Stomach (tissue), 9 donors: ENCODE data around the gene GLMP. TPM values are rescaled to one million over a fixed set of nuclear protein-coding genes. Genes with fewer than 3 reads are reported as not detected.

Experiments used
- DNase-seq, 2 donors: peaks; one replicate each; pipeline versions ENCODE4 v3.0.0 to v3.0.0-alpha.2; 2013 to 2019
- H3K27ac ChIP-seq, 5 donors: fragments of 200-600 bp in 4 of 5; sonication (generic) in 4 of 5; one replicate each; pipeline ENCODE4 v1.5.1; 2013 to 2019; ENCODE audit warnings: mild to moderate bottlenecking in 1 of 5, moderate library complexity in 1 of 5
- H3K27me3 ChIP-seq, 3 donors: fragments of 200-600 bp; sonication (generic); one replicate each; pipeline ENCODE4 v1.5.1; 2017 to 2019; ENCODE audit warnings: mixed run types in 1 of 3
- H3K36me3 ChIP-seq, 4 donors: fragments of 200-600 bp; sonication (generic); 1 replicate in 3 of 4; 2 replicates in 1 of 4; pipeline ENCODE4 v1.5.1; 2016 to 2019
- H3K4me1 ChIP-seq, 4 donors: fragments of 200-600 bp; sonication (generic); one replicate each; pipeline ENCODE4 v1.5.1; 2016 to 2019
- H3K4me3 ChIP-seq, 4 donors: fragments of 200-600 bp; sonication (generic) in 3 of 4; one replicate each; pipeline ENCODE4 v1.5.1; 2016 to 2019; ENCODE audit warnings: mild to moderate bottlenecking in 1 of 4
- H3K9me3 ChIP-seq, 4 donors: fragments of 200-600 bp; sonication (generic); one replicate each; pipeline ENCODE4 v1.5.1; 2016 to 2019
- EP300 ChIP-seq: sonication (generic); formaldehyde crosslinking; IDR thresholded peaks from one replicate; pipeline ENCODE4 v1.6.1; 2017; ENCODE audit warnings: antibody characterized with exemption
- POLR2A ChIP-seq, 4 donors: fragments of 450-650 bp; IDR thresholded peaks; one replicate each; pipeline ENCODE4 v1.6.1; 2016; ENCODE audit warnings: antibody characterized with exemption in 4 of 4, control low read depth in 2 of 4, mild to moderate bottlenecking in 1 of 4, moderate library complexity in 1 of 4
- POLR2AphosphoS5 ChIP-seq, 3 donors: sonication (generic); formaldehyde crosslinking; IDR thresholded peaks; one replicate each; pipeline ENCODE4 v1.6.1; 2016; ENCODE audit warnings: antibody characterized with exemption in 3 of 3
- WGBS, 5 donors: extraction: QIAGEN DNeasy Blood & Tissue Kit in 3 of 5; methylation state at CpG; one replicate each; pipeline versions ENCODE4 v1.1.5 to v1.1.7; 2013 to 2018; 5-methylcytosine and 5-hydroxymethylcytosine counted together
- intact Hi-C: fragments of 100-400 bp; cut with DNase I; formaldehyde crosslinking; loops from one replicate; pipeline ENCODE4 v1.15.1; 2023; ENCODE audit warnings: low total_unique reads
- polyA plus RNA-seq, 3 donors: library from polyadenylated mRNA; stranded (reverse); fragments of 200-250 nt; gene quantifications; one replicate each; pipeline ENCODE4 v1.2.3, GENCODE V29; 2013
- total RNA-seq, 5 donors: library from RNA; depleted of rRNA; stranded (reverse); fragments of >200 nt; gene quantifications; one replicate each; pipeline versions ENCODE4 v1.1.0 to v1.2.3, GENCODE V29; 2014 to 2016
- TF ChIP-seq, protein P1 (sequence below), 7 experiments: fragments of 450-650 bp in 4 of 7; fragments of 200-600 bp in 3 of 7; sonication (generic) in 3 of 7; IDR thresholded peaks; one replicate each; pipeline ENCODE4 v1.5.1; 2016 to 2019; ENCODE audit warnings: antibody characterized with exemption in 7 of 7, control low read depth in 2 of 7, mild to moderate bottlenecking in 1 of 7
- donor health status: healthy with polysubstance abuse.
- donor health status: Bipolar disorder and iron deficiency.
- donor health status: healthy.

The GLMP gene
- total and polyA plus RNA-seq, 8 donors, result 1.4 to 92.9 (median 28.4) TPM

DNA sequence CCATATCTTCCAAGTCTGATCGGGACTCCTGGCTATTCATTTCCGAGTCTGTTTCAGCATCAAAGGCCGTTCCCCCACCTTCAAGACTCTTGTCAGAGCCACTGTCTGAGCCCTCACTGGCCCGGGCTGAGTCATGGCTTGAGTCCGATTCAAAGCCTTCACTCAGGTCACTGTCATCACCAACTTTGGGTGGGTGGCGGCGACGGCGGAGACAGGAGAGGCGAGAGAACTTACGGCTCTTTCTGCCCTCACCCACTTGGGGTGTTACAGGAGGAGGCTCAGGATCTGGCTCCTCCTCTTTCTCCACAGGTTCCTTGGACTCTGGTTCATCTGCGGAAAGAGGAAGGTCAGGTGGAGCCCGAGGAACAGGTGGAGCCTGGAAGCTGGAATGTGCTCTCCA is 29.4 kb downstream of the GLMP start:
- H3K4me3 ChIP-seq, result no peak overlapping the region
- DNase-seq, result no peak
- no peak overlapping the region for H3K27ac ChIP-seq
- TF ChIP-seq POLR2A (IDR thresholded peaks at IDR 0.05) (no peak), POLR2AphosphoS5 (IDR thresholded peaks at IDR 0.05) (no peak), EP300 (no peak)
- TF ChIP-seq, protein P1, sequence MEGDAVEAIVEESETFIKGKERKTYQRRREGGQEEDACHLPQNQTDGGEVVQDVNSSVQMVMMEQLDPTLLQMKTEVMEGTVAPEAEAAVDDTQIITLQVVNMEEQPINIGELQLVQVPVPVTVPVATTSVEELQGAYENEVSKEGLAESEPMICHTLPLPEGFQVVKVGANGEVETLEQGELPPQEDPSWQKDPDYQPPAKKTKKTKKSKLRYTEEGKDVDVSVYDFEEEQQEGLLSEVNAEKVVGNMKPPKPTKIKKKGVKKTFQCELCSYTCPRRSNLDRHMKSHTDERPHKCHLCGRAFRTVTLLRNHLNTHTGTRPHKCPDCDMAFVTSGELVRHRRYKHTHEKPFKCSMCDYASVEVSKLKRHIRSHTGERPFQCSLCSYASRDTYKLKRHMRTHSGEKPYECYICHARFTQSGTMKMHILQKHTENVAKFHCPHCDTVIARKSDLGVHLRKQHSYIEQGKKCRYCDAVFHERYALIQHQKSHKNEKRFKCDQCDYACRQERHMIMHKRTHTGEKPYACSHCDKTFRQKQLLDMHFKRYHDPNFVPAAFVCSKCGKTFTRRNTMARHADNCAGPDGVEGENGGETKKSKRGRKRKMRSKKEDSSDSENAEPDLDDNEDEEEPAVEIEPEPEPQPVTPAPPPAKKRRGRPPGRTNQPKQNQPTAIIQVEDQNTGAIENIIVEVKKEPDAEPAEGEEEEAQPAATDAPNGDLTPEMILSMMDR (IDR thresholded peaks at IDR 0.05), result no peak
- no peaks in the 10 kb centered on the region for H3K27me3 ChIP-seq
- H3K4me1 ChIP-seq, result no peaks in the 10 kb centered on the region
- intact Hi-C loops, result no loop called here
- 91 to 95% (median 92%) methylated on average over 13 of the region's 13 CpGs for WGBS, 5 donors
- H3K36me3 ChIP-seq, result peaks cover 83 to 100% (median 100%) of the 10 kb centered on the region in 4 donors
- H3K9me3 ChIP-seq, result no peaks in the 10 kb centered on the region

DNA sequence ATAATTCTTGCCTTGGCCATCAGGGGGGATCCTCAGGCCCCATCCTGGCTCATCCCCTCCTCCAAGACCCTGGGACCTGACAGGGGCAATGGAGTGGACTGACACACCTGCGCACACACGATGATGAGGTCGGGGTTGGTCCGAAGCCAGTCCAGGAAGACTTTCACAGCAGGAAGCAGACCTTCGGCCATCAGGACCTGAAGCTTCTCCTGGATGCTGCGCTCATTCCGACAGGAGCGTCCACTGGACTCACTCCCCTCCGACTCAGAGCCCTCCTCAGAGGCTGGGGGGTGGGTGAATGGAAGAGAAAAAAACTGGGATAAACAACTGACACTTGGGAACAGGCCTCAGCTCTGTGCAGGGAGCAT is 32.2 kb downstream of the GLMP start:
- intact Hi-C loops, result no loop called here
- H3K4me3 ChIP-seq, result no peak overlapping the region
- 82 to 92% (median 90%) methylated on average over 7 to 9 of the region's 9 CpGs for WGBS, 5 donors
- H3K9me3 ChIP-seq, result no peaks in the 10 kb centered on the region
- DNase-seq, result no peak
- H3K27ac ChIP-seq, result no peak overlapping the region
- TF ChIP-seq EP300 (no peak), POLR2AphosphoS5 (IDR thresholded peaks at IDR 0.05) (no peak), POLR2A (IDR thresholded peaks at IDR 0.05) (no peak)
- TF ChIP-seq, protein P1 (IDR thresholded peaks at IDR 0.05), result no peak
- no peaks in the 10 kb centered on the region for H3K4me1 ChIP-seq
- peaks cover 87 to 100% (median 100%) of the 10 kb centered on the region in 4 donors for H3K36me3 ChIP-seq
- H3K27me3 ChIP-seq, result no peaks in the 10 kb centered on the region

DNA sequence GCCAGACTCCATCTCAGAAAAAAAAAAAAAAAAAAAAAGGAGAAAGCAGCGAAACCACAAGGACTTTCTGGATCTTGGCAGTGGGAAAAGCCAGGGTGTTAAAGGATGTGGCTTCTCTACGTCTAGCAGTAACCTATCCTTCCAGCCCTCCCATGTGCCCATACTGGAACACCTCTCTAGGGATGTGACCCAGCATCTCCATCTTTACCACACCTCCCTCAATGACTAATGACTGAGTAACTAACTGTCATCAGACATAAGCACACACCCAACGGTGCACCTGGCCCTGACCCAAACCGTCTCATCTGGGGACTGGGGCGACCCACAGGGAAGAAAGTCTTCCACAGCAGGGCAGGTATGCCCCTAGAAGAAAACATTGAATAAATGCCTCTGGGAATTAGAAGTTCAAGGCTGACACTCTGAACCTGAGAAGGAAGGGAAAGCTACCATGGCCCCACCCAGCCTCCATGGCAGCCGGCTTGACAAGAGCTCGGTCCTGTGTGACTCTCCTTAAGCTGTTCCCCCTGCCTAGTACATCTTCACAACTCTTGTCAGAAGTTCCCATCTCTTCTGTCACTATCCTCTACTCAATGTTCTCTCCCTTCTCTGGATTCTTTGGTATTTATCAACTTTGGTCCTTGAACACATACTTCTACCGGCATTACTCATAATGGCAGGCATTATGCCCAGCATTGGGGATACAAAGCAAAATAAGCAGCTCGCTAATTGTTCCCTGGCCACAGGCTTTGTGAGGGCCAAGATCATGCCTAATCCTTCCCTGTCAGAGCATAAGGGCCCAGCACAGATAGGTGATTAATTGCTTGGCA is 32.8 kb downstream of the GLMP start:
- peaks cover 87 to 100% (median 100%) of the 10 kb centered on the region in 4 donors for H3K36me3 ChIP-seq
- no peaks in the 10 kb centered on the region for H3K9me3 ChIP-seq
- intact Hi-C loops, result no loop called here
- 74 to 83% (median 82%) methylated on average over 9 of the region's 9 CpGs for WGBS, 5 donors
- H3K27me3 ChIP-seq, result no peaks in the 10 kb centered on the region
- no peak overlapping the region for H3K27ac ChIP-seq
- H3K4me3 ChIP-seq, result no peak overlapping the region
- H3K4me1 ChIP-seq, result no peaks in the 10 kb centered on the region
- TF ChIP-seq POLR2AphosphoS5 (IDR thresholded peaks at IDR 0.05) (no peak), POLR2A (IDR thresholded peaks at IDR 0.05) (no peak), EP300 (no peak)
- TF ChIP-seq, protein P1 (IDR thresholded peaks at IDR 0.05), result no peak
- no peak for DNase-seq

DNA sequence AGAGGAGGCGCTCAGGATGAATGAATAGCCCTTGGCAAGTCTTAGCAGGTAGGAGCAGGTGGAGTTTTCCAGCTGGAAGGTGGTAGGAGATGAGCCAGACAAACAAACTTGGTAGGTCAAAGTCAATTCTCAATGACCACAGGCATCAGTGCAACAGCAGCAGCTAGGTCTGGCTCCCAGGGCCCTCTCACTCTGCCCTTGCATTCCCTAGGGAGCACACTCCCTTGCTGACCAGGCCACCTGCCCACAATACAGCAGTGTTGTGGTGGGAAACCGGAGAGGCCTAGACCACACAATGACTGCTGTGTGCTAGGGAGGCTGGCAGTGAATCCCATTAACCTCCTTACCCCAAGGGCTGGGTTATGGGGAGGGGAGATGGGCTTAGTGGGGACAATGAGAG is 34.6 kb downstream of the GLMP start:
- WGBS, 5 donors, result 90 to 96% (median 93%) methylated on average over 2 of the region's 2 CpGs
- H3K9me3 ChIP-seq, result no peaks in the 10 kb centered on the region
- intact Hi-C loops, result no loop called here
- TF ChIP-seq, protein P1 (IDR thresholded peaks at IDR 0.05), result no peak
- TF ChIP-seq EP300, result no peak
- no peak for TF ChIP-seq POLR2AphosphoS5 (IDR thresholded peaks at IDR 0.05)
- TF ChIP-seq POLR2A (IDR thresholded peaks at IDR 0.05), result no peak
- H3K4me1 ChIP-seq, result no peaks in the 10 kb centered on the region
- H3K27ac ChIP-seq, result no peak overlapping the region
- H3K4me3 ChIP-seq, result no peak overlapping the region
- DNase-seq, result no peak
- peaks cover 83 to 100% (median 100%) of the 10 kb centered on the region in 4 donors for H3K36me3 ChIP-seq
- H3K27me3 ChIP-seq, result no peaks in the 10 kb centered on the region
